ENCODE results near the gene DNAJC11.
"Not testable (repeated sequence)": the region's sequence is repeated elsewhere in the genome, so short reads cannot be mapped to it uniquely, and the experiment has no call there.

Gene DNAJC11

DNA sequence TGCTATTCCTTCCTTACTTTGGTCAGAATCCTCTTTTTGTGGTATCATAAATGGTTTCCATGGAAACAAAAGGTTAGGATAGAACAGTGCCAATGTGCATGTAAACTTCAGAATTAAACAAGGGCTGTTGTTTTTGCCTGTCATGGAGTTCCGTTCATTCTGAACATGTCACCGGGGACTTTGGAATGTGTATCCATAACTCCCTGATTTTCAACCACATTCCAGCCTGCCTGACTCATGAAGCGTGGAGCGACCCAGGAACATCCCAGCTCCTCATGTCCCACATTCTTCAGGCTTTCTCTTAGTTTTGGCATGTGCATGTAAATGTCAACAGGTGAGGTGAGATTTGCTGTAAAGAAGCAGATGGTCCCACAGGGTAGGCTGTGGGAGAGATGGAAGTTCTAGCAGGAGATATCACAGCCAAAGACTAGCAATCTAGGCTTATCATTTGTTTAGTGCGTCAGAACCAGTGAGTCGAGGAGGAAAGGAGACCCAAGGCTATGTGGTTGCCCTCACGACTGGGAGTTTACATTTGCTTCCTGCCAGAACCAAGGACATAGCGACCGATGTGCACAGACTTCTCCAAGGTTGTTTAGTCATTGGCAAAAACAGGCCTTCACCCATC lies 23.0 kb upstream of the DNAJC11 start:
- Histone ChIP-seq H3K4me1 (no peaks in the 10 kb centered on the region), H3K27me3 (ENCODE audit: low read depth) (no peaks in the 10 kb centered on the region), H3K9me3 (no peaks in the 10 kb centered on the region), H3K4me3 (no peak overlapping the region), H3K36me3 (replicated peaks) (no peaks in the 10 kb centered on the region)
- in situ Hi-C loops (cut with MboI; ENCODE audit: low sequenced_read_pairs), result loop anchor here (10.0 kb wide), 2 partner anchors 160 to 500 kb away; no protein-coding TSS in a partner anchor
- DNase-seq (ENCODE audit: low spot score in 2 of 2), result no peak

DNA sequence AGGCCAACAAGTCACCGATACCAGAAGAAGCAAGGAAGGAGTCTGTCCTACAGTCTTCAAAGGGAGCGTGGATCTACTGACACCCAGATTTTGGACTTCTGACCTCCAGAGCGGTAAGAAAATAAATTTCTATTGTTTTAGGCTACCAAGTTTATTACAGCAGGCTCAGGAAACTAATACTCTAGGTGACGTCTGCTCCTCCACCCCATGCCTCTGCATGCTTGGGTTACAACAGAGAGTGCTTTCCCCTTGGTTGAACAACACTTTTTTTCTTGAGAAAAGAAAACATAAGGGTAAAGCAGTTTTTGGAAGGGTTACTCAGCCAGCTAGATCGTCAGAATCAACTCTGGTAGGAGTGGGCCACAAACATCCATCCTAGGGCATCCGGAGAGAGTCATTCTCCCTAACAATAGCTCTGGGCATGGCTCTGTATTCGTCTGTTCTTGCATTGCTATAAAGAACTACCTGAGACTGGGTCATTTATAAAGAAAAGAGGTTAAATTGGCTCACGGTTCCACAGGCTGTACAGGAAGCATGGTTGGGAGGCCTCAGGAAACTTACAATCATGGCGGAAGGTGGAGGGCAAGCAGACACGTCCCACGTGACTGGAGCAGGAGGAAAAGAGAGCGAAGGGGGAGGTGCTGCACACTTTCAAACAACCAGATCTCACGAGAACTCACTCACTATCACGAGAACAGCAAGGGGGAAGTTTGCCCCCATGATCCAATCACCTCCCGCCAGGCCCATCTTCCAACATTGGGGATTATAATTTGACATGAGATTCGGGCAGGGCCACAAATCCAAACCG lies 22.2 kb upstream of the DNAJC11 start:
- no peak for DNase-seq (ENCODE audit: low spot score in 2 of 2)
- no peak overlapping the region for H3K4me3 ChIP-seq
- H3K4me1 ChIP-seq, result no peaks in the 10 kb centered on the region
- in situ Hi-C loops (cut with MboI; ENCODE audit: low sequenced_read_pairs), result loop anchor here (10.0 kb wide), 2 partner anchors 161 to 501 kb away; no protein-coding TSS in a partner anchor
- H3K36me3 ChIP-seq (replicated peaks), result no peaks in the 10 kb centered on the region
- H3K27me3 ChIP-seq (ENCODE audit: low read depth), result no peaks in the 10 kb centered on the region
- H3K9me3 ChIP-seq, result no peaks in the 10 kb centered on the region

GRCh38 chr1:6711174-6711573 lies 9.6 kb upstream of the DNAJC11 start:
- Histone ChIP-seq H3K4me3 (no peak overlapping the region), H3K27me3 (ENCODE audit: low read depth) (peaks cover 9% of the 10 kb centered on the region), H3K36me3 (replicated peaks) (no peaks in the 10 kb centered on the region), H3K4me1 (no peaks in the 10 kb centered on the region), H3K9me3 (peaks cover 3% of the 10 kb centered on the region)
- in situ Hi-C loops (cut with MboI; ENCODE audit: low sequenced_read_pairs), result no loop called here
- DNase-seq (ENCODE audit: low spot score in 2 of 2), result no peak

DNA sequence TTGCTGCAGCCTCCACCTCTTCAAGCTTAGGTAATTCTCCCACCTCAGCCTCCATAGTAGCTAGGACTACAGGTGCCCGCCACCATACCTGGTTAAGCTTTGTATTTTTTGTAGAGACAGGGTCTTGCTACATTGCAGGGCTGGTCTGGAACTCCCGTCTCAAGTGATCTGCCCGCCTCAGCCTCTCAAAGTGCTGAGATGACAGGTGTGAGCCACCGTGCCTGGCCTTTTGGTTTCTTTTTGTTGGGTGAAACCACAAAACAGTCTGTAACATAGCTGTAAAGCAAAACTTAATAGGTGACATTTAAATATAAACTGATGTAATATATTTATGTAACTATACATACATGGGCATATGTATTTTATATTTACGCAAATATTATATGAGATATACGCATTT lies 3.1 kb upstream of the DNAJC11 start:
- Histone ChIP-seq H3K36me3 (replicated peaks) (peaks cover 8% of the 10 kb centered on the region), H3K4me1 (peaks cover 9% of the 10 kb centered on the region), H3K9me3 (no peaks in the 10 kb centered on the region), H3K27me3 (ENCODE audit: low read depth) (peaks cover 9% of the 10 kb centered on the region), H3K4me3 (no peak overlapping the region)
- no peak for DNase-seq (ENCODE audit: low spot score in 2 of 2)
- in situ Hi-C loops (cut with MboI; ENCODE audit: low sequenced_read_pairs), result no loop called here

DNA sequence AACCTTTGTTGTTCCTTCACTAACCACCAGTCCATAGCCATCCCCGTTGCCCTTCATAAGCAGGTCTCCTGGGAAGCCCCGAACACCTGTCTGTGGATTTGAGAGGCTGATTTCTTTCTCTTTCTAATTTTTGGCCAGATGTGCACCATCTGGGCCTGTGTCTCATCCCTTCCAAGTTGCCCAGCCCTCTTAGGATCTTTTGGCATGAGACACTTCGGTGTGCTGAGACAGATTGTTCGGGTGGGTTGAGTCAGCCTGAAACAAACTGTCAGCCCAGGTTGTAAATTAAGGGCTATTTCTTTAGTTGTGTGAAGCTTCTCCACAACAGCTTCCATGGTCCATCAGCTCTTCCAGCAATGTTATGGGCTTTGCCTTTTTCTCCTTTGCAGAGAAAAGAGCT lies 1.4 kb upstream of the DNAJC11 start:
- Histone ChIP-seq H3K4me1 (peaks cover 11% of the 10 kb centered on the region), H3K36me3 (replicated peaks) (peaks cover 11% of the 10 kb centered on the region), H3K27me3 (ENCODE audit: low read depth) (peaks cover 8% of the 10 kb centered on the region), H3K4me3 (no peak overlapping the region), H3K9me3 (no peaks in the 10 kb centered on the region)
- in situ Hi-C loops (cut with MboI; ENCODE audit: low sequenced_read_pairs), result no loop called here
- DNase-seq (ENCODE audit: low spot score in 2 of 2), result no peak

- no peak for DNase-seq (ENCODE audit: low spot score in 2 of 2)
- Histone ChIP-seq H3K27me3 (ENCODE audit: low read depth) (no peaks in the 10 kb centered on the region), H3K36me3 (replicated peaks) (peaks cover 11% of the 10 kb centered on the region), H3K9me3 (no peaks in the 10 kb centered on the region), H3K4me3 (peak overlapping the region; percentile 94), H3K4me1 (peaks cover 11% of the 10 kb centered on the region)
- in situ Hi-C loops (cut with MboI; ENCODE audit: low sequenced_read_pairs), result no loop called here
Measured at GRCh38 chr1:6700853-6701436, 671 bp downstream of the DNAJC11 start.

DNA sequence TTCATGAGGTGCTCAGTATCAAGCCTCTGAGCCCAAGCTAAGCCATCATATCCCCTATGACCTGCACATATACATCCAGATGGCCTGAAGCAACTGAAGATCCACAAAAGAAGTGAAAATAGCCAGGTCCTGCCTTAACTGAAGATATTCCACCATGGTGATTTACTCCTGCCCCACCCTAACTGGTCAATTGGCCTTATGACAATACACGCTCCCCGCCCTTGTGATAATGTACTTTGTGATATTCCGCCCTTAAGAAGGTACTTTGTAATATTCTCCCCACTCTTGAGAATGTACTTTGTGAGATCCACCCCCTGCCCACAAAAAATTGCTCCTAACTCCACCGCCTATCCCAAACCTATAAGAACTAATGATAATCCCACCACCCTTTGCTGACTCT lies 1.7 kb downstream of the DNAJC11 start:
- Histone ChIP-seq H3K36me3 (replicated peaks) (peaks cover 11% of the 10 kb centered on the region), H3K4me3 (peak overlapping the region; percentile 94; the same call in 1 of the 2 replicates), H3K4me1 (peaks cover 11% of the 10 kb centered on the region)
- in situ Hi-C loops (cut with MboI; ENCODE audit: low sequenced_read_pairs); DNase-seq (ENCODE audit: low spot score in 2 of 2); H3K27me3 ChIP-seq (ENCODE audit: low read depth); H3K9me3 ChIP-seq: not testable (repeated sequence)

DNA sequence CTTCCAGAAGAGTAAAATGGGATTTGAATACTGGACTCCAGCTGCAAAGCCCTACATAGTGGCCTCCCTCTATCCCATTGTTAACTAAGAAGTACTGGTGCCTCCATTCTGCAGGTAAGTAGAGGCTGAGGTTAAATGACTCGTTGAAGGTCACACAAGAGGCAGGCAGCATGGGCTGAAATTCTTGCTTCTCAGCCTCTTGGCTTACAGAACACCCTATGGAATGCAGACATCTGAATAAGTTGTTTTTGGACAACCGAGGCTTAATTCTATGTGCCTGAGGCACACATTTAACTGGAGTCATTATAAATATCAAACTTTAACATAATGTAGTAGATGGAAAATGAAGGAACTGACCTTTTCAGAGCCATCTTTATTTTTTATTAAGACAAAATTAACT lies 5.7 kb downstream of the DNAJC11 start:
- Histone ChIP-seq H3K4me1 (peaks cover 33% of the 10 kb centered on the region), H3K27me3 (ENCODE audit: low read depth) (no peaks in the 10 kb centered on the region), H3K4me3 (no peak overlapping the region), H3K9me3 (no peaks in the 10 kb centered on the region), H3K36me3 (replicated peaks) (peaks cover 4% of the 10 kb centered on the region)
- DNase-seq (ENCODE audit: low spot score in 2 of 2), result no peak
- in situ Hi-C loops (cut with MboI; ENCODE audit: low sequenced_read_pairs), result no loop called here

- in situ Hi-C loops (cut with MboI; ENCODE audit: low sequenced_read_pairs), result no loop called here
- H3K27me3 ChIP-seq (ENCODE audit: low read depth), result no peaks in the 10 kb centered on the region
- H3K4me1 ChIP-seq, result peaks cover 22% of the 10 kb centered on the region
- no peaks in the 10 kb centered on the region for H3K9me3 ChIP-seq
- H3K36me3 ChIP-seq (replicated peaks), result peaks cover 3% of the 10 kb centered on the region
- H3K4me3 ChIP-seq, result no peak overlapping the region
- peak; percentile 52 to 64 for DNase-seq (ENCODE audit: low spot score in 2 of 2)
Measured at GRCh38 chr1:6694121-6694713, 7.4 kb downstream of the DNAJC11 start.

GRCh38 chr1:6692956-6693355 lies 8.7 kb downstream of the DNAJC11 start:
- Histone ChIP-seq H3K27me3 (ENCODE audit: low read depth) (no peaks in the 10 kb centered on the region), H3K4me3 (no peak overlapping the region), H3K36me3 (replicated peaks) (no peaks in the 10 kb centered on the region; the same call in 1 of the 2 replicates), H3K9me3 (no peaks in the 10 kb centered on the region), H3K4me1 (peaks cover 24% of the 10 kb centered on the region)
- no peak for DNase-seq (ENCODE audit: low spot score in 2 of 2)
- in situ Hi-C loops (cut with MboI; ENCODE audit: low sequenced_read_pairs), result no loop called here

DNA sequence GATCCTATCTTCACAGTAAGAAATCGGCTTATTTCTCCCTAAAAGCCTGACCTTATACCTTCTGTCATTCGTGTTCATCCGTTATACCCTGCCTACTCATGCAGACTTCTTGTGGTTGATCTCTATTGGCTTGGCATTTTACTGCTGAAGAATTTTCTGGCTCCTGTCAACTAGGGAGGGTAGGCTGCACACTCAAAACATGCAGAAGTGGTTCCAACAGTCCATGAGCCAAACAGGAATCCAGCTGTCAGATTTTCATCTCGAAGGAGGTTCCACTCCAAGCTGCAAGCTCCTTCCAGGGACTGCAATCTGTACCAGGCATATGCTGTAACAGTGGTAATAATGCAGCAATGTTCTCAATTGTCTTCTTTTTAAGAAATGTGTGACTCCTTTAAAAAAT lies 10.1 kb downstream of the DNAJC11 start:
- no peaks in the 10 kb centered on the region for H3K27me3 ChIP-seq (ENCODE audit: low read depth)
- H3K4me3 ChIP-seq, result no peak overlapping the region
- H3K36me3 ChIP-seq (replicated peaks), result no peaks in the 10 kb centered on the region
- peak; percentile 15 to 24 for DNase-seq (ENCODE audit: low spot score in 2 of 2)
- peaks cover 24% of the 10 kb centered on the region for H3K4me1 ChIP-seq
- no peaks in the 10 kb centered on the region for H3K9me3 ChIP-seq
- in situ Hi-C loops (cut with MboI; ENCODE audit: low sequenced_read_pairs), result no loop called here

DNA sequence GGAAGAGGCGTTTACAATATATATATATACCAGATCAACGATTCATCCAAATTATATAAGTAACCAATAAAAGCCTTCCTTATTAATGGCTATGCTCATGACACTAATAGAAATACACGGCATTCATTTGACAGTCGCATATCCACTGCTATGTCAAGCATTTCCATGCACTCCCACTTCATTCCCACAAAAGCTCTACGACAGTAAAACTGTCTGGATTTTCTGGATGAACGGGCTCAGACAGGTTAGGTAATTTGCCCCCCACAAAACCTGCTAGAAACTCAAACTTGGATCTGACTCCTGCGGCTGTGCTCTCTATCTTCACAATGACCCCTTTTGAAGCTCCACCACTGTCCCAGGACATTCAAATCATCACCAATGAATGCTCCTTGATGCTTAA lies 11.4 kb downstream of the DNAJC11 start:
- in situ Hi-C loops (cut with MboI; ENCODE audit: low sequenced_read_pairs), result no loop called here
- Histone ChIP-seq H3K27me3 (ENCODE audit: low read depth) (no peaks in the 10 kb centered on the region), H3K4me3 (no peak overlapping the region), H3K4me1 (peaks cover 24% of the 10 kb centered on the region), H3K9me3 (no peaks in the 10 kb centered on the region), H3K36me3 (replicated peaks) (no peaks in the 10 kb centered on the region)
- DNase-seq (ENCODE audit: low spot score in 2 of 2), result no peak

GRCh38 chr1:6688757-6689156 lies 12.9 kb downstream of the DNAJC11 start:
- DNase-seq (ENCODE audit: low spot score in 2 of 2), result no peak
- in situ Hi-C loops (cut with MboI; ENCODE audit: low sequenced_read_pairs), result no loop called here
- Histone ChIP-seq H3K36me3 (replicated peaks) (no peaks in the 10 kb centered on the region), H3K4me3 (no peak overlapping the region), H3K27me3 (ENCODE audit: low read depth) (no peaks in the 10 kb centered on the region), H3K4me1 (peaks cover 17% of the 10 kb centered on the region), H3K9me3 (no peaks in the 10 kb centered on the region)

- H3K27me3 ChIP-seq (ENCODE audit: low read depth), result no peaks in the 10 kb centered on the region
- in situ Hi-C loops (cut with MboI; ENCODE audit: low sequenced_read_pairs), result no loop called here
- H3K9me3 ChIP-seq, result no peaks in the 10 kb centered on the region
- H3K36me3 ChIP-seq (replicated peaks), result no peaks in the 10 kb centered on the region
- H3K4me1 ChIP-seq, result peaks cover 13% of the 10 kb centered on the region
- no peak overlapping the region for H3K4me3 ChIP-seq
- no peak for DNase-seq (ENCODE audit: low spot score in 2 of 2)
Measured at GRCh38 chr1:6688001-6688400, 13.6 kb downstream of the DNAJC11 start.
